ENCODE results near the gene CSTA. TPM values are rescaled to one million over a fixed set of nuclear protein-coding genes. Genes with fewer than 3 reads are reported as not detected.

Gene CSTA
- total and polyA plus RNA-seq, 2 experiments from 2014 or later = not detected

- Histone ChIP-seq H3K36me3 (no peaks in the 10 kb centered on the region), H3K4me3 (no peak overlapping the region), H3K9me3 (ENCODE audit: low read depth) (no peaks in the 10 kb centered on the region), H3K27ac (no peak overlapping the region), H3K4me1 (ENCODE audit: low read depth) (no peaks in the 10 kb centered on the region), H3K27me3 (no peaks in the 10 kb centered on the region)
- no peak for TF ChIP-seq CTCF (IDR thresholded peaks at IDR 0.05; ENCODE audit: low read depth, low read length)
- no peak for DNase-seq (ENCODE audit: low read depth in 1 of 2, low spot score in 1 of 2)
These were observed 6.4 kb upstream of the CSTA start for GRCh38 chr3:122318620-122319019.

- no peak overlapping the region for H3K4me3 ChIP-seq
- no peaks in the 10 kb centered on the region for H3K9me3 ChIP-seq (ENCODE audit: low read depth)
- H3K27ac ChIP-seq = no peak overlapping the region
- no peaks in the 10 kb centered on the region for H3K4me1 ChIP-seq (ENCODE audit: low read depth)
- no peak for DNase-seq (ENCODE audit: low read depth in 1 of 2, low spot score in 1 of 2)
- no peak for TF ChIP-seq CTCF (IDR thresholded peaks at IDR 0.05; ENCODE audit: low read depth, low read length)
- no peaks in the 10 kb centered on the region for H3K36me3 ChIP-seq
- H3K27me3 ChIP-seq = no peaks in the 10 kb centered on the region
These were observed 2.7 kb upstream of the CSTA start for GRCh38 chr3:122322095-122323075.

GRCh38 chr3:122325769-122326168 is 721 bp downstream of the CSTA start:
- no peaks in the 10 kb centered on the region for H3K27me3 ChIP-seq
- no peak for TF ChIP-seq CTCF (IDR thresholded peaks at IDR 0.05; ENCODE audit: low read depth, low read length)
- H3K36me3 ChIP-seq = no peaks in the 10 kb centered on the region
- no peaks in the 10 kb centered on the region for H3K4me1 ChIP-seq (ENCODE audit: low read depth)
- no peak overlapping the region for H3K27ac ChIP-seq
- no peaks in the 10 kb centered on the region for H3K9me3 ChIP-seq (ENCODE audit: low read depth)
- DNase-seq (ENCODE audit: low read depth in 1 of 2, low spot score in 1 of 2) = no peak
- H3K4me3 ChIP-seq = no peak overlapping the region

- no peak for TF ChIP-seq CTCF (IDR thresholded peaks at IDR 0.05; ENCODE audit: low read depth, low read length)
- no peaks in the 10 kb centered on the region for H3K27me3 ChIP-seq
- H3K27ac ChIP-seq = no peak overlapping the region
- H3K36me3 ChIP-seq = no peaks in the 10 kb centered on the region
- H3K9me3 ChIP-seq (ENCODE audit: low read depth) = no peaks in the 10 kb centered on the region
- H3K4me3 ChIP-seq = no peak overlapping the region
- no peak for DNase-seq (ENCODE audit: low read depth in 1 of 2, low spot score in 1 of 2)
- no peaks in the 10 kb centered on the region for H3K4me1 ChIP-seq (ENCODE audit: low read depth)
These were observed 6.8 kb downstream of the CSTA start for GRCh38 chr3:122331886-122332285.

GRCh38 chr3:122332551-122332950 is 7.5 kb downstream of the CSTA start:
- no peak for TF ChIP-seq CTCF (IDR thresholded peaks at IDR 0.05; ENCODE audit: low read depth, low read length)
- DNase-seq (ENCODE audit: low read depth in 1 of 2, low spot score in 1 of 2) = no peak
- no peaks in the 10 kb centered on the region for H3K4me1 ChIP-seq (ENCODE audit: low read depth)
- H3K27ac ChIP-seq = no peak overlapping the region
- H3K9me3 ChIP-seq (ENCODE audit: low read depth) = no peaks in the 10 kb centered on the region
- no peaks in the 10 kb centered on the region for H3K27me3 ChIP-seq
- no peak overlapping the region for H3K4me3 ChIP-seq
- no peaks in the 10 kb centered on the region for H3K36me3 ChIP-seq

Measured in cardiac muscle cell (in vitro differentiated cells and primary cell).